OCI-LY3 (cell line): ENCODE data around the gene ACTL10.

ENCODE experiments used
- H2AFZ ChIP-seq: fragments of 200-600, 300-600 bp; shearing (Covaris generic); 2 replicates; pipeline ENCODE4 v1.6.0; 2014; ENCODE audit warnings: antibody characterized with exemption, low read depth, low read length
- H3K27ac ChIP-seq: fragments of 200-600, 300-600 bp; sonication (generic); 2 replicates; pipeline ENCODE4 v1.5.1; 2014; ENCODE audit warnings: mild to moderate bottlenecking, low read length, moderate library complexity, mixed read lengths
- H3K27me3 ChIP-seq: fragments of 200-600, 300-600 bp; sonication (generic); 2 replicates; pipeline ENCODE4 v1.6.1; 2014; ENCODE audit warnings: low read depth, low read length, mixed read lengths
- H3K36me3 ChIP-seq: fragments of 200-600, 300-600 bp; sonication (generic); replicated peaks from 2 replicates; pipeline ENCODE3; 2014; ENCODE audit warnings: low read depth, low read length, mixed read lengths
- H3K4me1 ChIP-seq: fragments of 300-600, 200-600 bp; sonication (generic); 2 replicates; pipeline ENCODE4 v1.6.1; 2014; ENCODE audit warnings: low read length, mixed read lengths
- H3K4me2 ChIP-seq: fragments of 200-600, 300-600 bp; sonication (generic); 2 replicates; pipeline ENCODE4 v1.6.1; 2014; ENCODE audit warnings: low read length, mixed read lengths
- H3K4me3 ChIP-seq: fragments of 300-600, 200-600 bp; sonication (generic); 2 replicates; pipeline ENCODE4 v1.5.1; 2014; ENCODE audit warnings: antibody characterized with exemption, mild to moderate bottlenecking, low read length, moderate library complexity
- H3K79me2 ChIP-seq: fragments of 300-600, 200-600 bp; shearing (Covaris generic); 2 replicates; pipeline ENCODE4 v1.6.1; 2014; ENCODE audit warnings: mild to moderate bottlenecking, low read length, mixed read lengths
- H3K9ac ChIP-seq: fragments of 300-600, 200-600 bp; shearing (Covaris generic); 2 replicates; pipeline ENCODE4 v1.6.0; 2014; ENCODE audit warnings: mild to moderate bottlenecking, low read length, moderate library complexity
- H3K9me3 ChIP-seq: fragments of 200-600, 300-600 bp; shearing (Covaris generic); 2 replicates; pipeline ENCODE4 v1.6.1; 2014; ENCODE audit warnings: low read length, mixed read lengths; ENCODE audit not compliant: insufficient read depth
- H4K20me1 ChIP-seq: fragments of 200-600, 300-600 bp; sonication (generic); 2 replicates; pipeline ENCODE4 v1.6.1; 2016; ENCODE audit warnings: low read length, mixed read lengths; ENCODE audit not compliant: insufficient read depth
- CTCF ChIP-seq: fragments of 200-600, 300-600 bp; sonication (generic); IDR thresholded peaks from 2 replicates; pipeline ENCODE4 v1.5.1; 2014; ENCODE audit warnings: antibody characterized with exemption, low read length, low read depth
- EZH2phosphoT487 ChIP-seq: fragments of 200-600 bp; shearing (Covaris generic); IDR thresholded peaks from 2 replicates; pipeline ENCODE4 v1.6.1; 2018; ENCODE audit warnings: antibody characterized with exemption, mixed run types, low read depth

ACTL10 gene

DNA sequence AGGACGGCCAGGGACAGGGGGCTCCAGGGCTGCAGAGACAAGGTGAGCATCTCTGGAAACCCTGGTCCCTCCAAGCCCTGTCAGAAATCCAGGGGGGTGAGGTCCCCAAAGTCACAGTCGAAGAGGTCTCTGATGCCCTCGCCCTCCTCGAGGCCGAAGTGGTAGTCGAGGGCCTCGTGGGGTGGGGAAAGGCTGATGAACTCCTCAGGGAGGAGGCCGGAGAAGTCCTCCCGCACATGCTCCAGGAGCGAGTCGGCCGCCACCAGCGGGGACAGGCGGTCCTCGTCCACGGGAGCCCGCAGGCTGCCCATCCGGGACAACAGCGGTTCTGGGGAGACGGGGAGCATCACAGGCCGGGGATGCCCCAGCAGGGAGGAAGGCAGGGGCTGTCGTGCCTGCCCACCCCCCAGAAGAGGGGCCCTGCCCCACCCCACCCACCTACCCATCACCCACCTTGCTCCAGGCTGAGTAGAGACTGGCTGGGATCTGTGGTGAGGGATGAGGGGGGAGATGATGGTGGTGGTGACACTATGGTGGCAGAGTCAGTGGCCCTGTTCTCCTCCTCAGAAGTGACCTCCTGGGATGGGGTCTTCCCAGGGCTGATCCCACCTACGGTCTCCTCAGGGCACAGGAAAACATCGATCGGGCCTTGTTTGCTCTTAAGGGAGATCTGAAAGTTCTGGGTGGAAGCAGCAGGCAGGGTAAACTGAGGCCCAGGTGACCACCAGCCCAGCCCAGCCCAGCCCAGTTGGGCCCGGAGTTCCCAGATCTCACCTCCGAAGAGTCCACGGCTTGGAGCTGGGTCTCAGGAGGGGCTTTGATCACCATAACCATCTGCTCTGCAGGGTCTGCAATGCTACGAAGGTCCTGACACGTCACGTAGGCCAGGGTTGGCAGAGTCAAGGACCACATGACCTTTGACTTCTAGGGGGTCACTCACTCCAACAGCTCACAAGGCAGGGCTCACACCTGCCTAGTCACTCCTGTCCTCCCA is 10.2 kb downstream of the ACTL10 start:
- Histone ChIP-seq H4K20me1 (peaks cover 68% of the 10 kb centered on the region), H3K9ac (no peak overlapping the region), H3K27ac (no peak overlapping the region)

DNA sequence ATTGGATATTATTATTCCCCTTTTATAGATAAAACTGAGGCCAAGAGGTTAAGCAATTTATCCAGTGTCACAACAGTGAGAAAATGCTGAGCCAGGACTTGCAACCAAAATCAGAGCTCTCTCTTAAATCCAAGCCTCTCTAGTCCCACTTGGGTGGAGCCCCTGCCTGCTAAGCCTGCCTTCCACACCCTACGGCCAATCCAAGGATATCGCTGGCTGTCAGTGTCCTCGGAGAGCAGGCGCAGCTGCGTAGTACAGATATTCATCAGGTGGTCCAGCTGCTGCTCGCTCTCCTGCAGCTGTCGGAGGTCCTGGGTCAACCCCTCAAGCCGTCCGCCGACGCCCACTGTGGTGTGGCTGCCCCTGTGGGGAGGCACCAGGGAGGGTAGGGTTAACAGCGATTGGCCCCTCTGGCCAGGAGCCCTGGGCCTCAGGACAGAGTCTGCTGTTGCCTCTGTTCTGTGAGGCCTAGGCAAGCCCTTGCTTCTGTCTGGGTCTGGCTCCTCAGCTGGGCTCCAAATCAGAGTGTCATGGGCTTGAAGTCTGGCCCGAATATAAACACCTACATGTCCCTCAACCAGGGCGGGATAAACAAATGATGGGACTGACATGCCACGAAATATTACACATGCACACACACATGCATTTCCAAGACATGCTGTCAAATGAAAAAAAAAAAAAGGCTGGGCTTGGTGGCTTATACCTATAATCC is 11.4 kb downstream of the ACTL10 start:
- Histone ChIP-seq H3K4me2 (no peak overlapping the region), H3K4me1 (peaks cover 15% of the 10 kb centered on the region), H3K27ac (no peak overlapping the region), H4K20me1 (peaks cover 80% of the 10 kb centered on the region), H2AFZ (no peak overlapping the region), H3K79me2 (peaks cover 35% of the 10 kb centered on the region), H3K36me3 (peaks cover 50% of the 10 kb centered on the region), H3K27me3 (no peaks in the 10 kb centered on the region), H3K9ac (no peak overlapping the region), H3K9me3 (no peaks in the 10 kb centered on the region), H3K4me3 (no peak overlapping the region)
- no peak for TF ChIP-seq EZH2phosphoT487
- no peak for TF ChIP-seq CTCF

More for the DNA sequence above, 10.2 kb downstream of the ACTL10 start:
- H3K4me1 ChIP-seq = peaks cover 16% of the 10 kb centered on the region
- H3K27me3 ChIP-seq = no peaks in the 10 kb centered on the region
- no peak overlapping the region for H3K4me3 ChIP-seq
- no peak overlapping the region for H3K4me2 ChIP-seq
- TF ChIP-seq EZH2phosphoT487 (no peak), CTCF (no peak)
- peaks cover 41% of the 10 kb centered on the region for H3K36me3 ChIP-seq
- H3K9me3 ChIP-seq = no peaks in the 10 kb centered on the region
- peaks cover 23% of the 10 kb centered on the region for H3K79me2 ChIP-seq
- no peak overlapping the region for H2AFZ ChIP-seq

DNA sequence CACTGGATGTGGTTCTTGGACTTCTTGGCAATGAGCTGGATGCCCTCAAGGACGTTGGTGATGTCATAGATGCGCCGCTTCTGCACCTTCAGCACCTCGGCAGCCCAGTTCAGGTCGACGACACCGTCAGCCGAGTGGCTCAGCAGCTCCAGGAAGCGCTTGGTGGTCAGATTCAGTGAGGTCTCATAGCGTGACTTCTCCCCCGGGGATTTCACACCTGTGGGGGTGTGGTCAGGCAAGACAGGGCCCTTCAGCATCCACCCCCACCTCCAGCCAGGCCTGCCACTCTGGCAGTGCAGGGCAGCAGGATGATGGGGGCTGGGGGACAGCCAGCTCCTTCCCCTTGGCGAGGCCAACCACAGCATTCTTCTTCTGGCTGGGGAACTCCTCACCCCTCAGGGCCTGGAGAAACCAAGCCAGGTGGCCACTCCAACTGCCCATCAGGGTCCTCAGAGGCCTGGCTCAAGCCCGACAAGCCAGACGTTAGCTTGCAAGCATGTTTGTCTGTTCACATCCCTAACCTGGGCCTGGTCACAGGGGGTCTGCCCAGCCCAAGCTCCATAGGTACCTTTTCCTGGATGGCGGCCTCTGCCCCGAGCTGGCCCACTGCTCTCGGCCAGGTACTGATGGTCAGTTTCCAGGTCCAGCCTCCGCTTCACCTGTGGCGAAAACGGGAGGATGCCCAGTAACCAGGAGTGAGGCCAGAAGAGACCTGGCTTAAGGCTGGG is 13.2 kb downstream of the ACTL10 start:
- Histone ChIP-seq H3K79me2 (peaks cover 53% of the 10 kb centered on the region), H3K27me3 (no peaks in the 10 kb centered on the region), H3K4me1 (peaks cover 17% of the 10 kb centered on the region), H2AFZ (no peak overlapping the region), H3K27ac (no peak overlapping the region), H3K36me3 (peaks cover 61% of the 10 kb centered on the region), H3K9me3 (no peaks in the 10 kb centered on the region), H3K9ac (no peak overlapping the region), H3K4me3 (no peak overlapping the region), H4K20me1 (peaks cover 93% of the 10 kb centered on the region), H3K4me2 (no peak overlapping the region)
- TF ChIP-seq EZH2phosphoT487 = no peak
- no peak for TF ChIP-seq CTCF
